DMS153 treated with DMSO at 0.1 percent for 48 hours (cell line): ENCODE results near the gene UBN2.

Source experiments
- DNase-seq: peaks from one replicate; lab custom pipeline; 2025; ENCODE audit not compliant: unreplicated experiment; lab: John Stamatoyannopoulos, UW

Gene UBN2

GRCh38 chr7:139341776-139342226 is 110.8 kb downstream of the UBN2 start:
- DNase-seq, result peak; percentile 88

GRCh38 chr7:139345042-139345441 is 114.0 kb downstream of the UBN2 start:
- DNase-seq, result no peak

- DNase-seq, result no peak
Measured at GRCh38 chr7:139351027-139351426, 120.0 kb downstream of the UBN2 start.

GRCh38 chr7:139354729-139355128 is 123.7 kb downstream of the UBN2 start:
- DNase-seq, result no peak

- no peak for DNase-seq
Measured at GRCh38 chr7:139355320-139355719, 124.3 kb downstream of the UBN2 start.
